Measurements from ENCODE around the gene TKT. TPM values are rescaled to one million over a fixed set of nuclear protein-coding genes. Genes with fewer than 3 reads are reported as not detected.

The TKT gene
- total and polyA plus RNA-seq, 2 of the 13 experiments (the other 11 are each of a cell fraction or from before 2014, with no cell fraction given), result 150 to 238 TPM

- TF ChIP-seq E2F2 (CRISPR knock-in tag; IDR thresholded peaks at IDR 0.05; ENCODE audit: borderline replicate concordance) (0 out of 2 replicates have a peak, but pooled peaks have one; percentile 50), MAFK (conservative IDR thresholded peaks at IDR 0.05 in 1 of 2, IDR thresholded peaks at IDR 0.05 in 1 of 2; ENCODE audit: low read length in 2 of 2) (peak; percentile 95 to 100), ZNF616 (CRISPR knock-in tag; IDR thresholded peaks at IDR 0.05; ENCODE audit: low read depth) (no peak), KDM5A (IDR thresholded peaks at IDR 0.05; ENCODE audit: borderline replicate concordance, low read length) (no peak), BRF2 (CRISPR knock-in tag; IDR thresholded peaks at IDR 0.05) (no peak), POLR2AphosphoS5 (IDR thresholded peaks at IDR 0.05; ENCODE audit: low read depth, low read length) (peak; percentile 57), RXRA (CRISPR knock-in tag; IDR thresholded peaks at IDR 0.05) (peak; percentile 83), NFIC (IDR thresholded peaks at IDR 0.05; ENCODE audit: low read length) (no peak), ZNF292 (CRISPR knock-in tag; IDR thresholded peaks at IDR 0.05; ENCODE audit: borderline replicate concordance, low read depth) (peak; percentile 91), ZNF10 (CRISPR knock-in tag; IDR thresholded peaks at IDR 0.05; ENCODE audit: borderline replicate concordance, low read depth) (no peak), ARID5B (CRISPR knock-in tag; IDR thresholded peaks at IDR 0.05) (peak; percentile 56), CCDC6 (CRISPR knock-in tag; IDR thresholded peaks at IDR 0.05) (no peak), SMC3 (IDR thresholded peaks at IDR 0.05; ENCODE audit: low read length) (peak; percentile 7; the same call in 1 of the 2 replicates), ZNF580 (CRISPR knock-in tag; IDR thresholded peaks at IDR 0.05; ENCODE audit: borderline replicate concordance, low read depth) (no peak), HOMEZ (CRISPR knock-in tag; IDR thresholded peaks at IDR 0.05; ENCODE audit: low read depth) (no peak), TIGD3 (CRISPR knock-in tag; IDR thresholded peaks at IDR 0.05; ENCODE audit: borderline replicate concordance) (no peak)
These were observed 14.4 kb upstream of the TKT start (continued) for GRCh38 chr3:53269888-53270880.
